ENCODE results near the gene DBX1.

DNA sequence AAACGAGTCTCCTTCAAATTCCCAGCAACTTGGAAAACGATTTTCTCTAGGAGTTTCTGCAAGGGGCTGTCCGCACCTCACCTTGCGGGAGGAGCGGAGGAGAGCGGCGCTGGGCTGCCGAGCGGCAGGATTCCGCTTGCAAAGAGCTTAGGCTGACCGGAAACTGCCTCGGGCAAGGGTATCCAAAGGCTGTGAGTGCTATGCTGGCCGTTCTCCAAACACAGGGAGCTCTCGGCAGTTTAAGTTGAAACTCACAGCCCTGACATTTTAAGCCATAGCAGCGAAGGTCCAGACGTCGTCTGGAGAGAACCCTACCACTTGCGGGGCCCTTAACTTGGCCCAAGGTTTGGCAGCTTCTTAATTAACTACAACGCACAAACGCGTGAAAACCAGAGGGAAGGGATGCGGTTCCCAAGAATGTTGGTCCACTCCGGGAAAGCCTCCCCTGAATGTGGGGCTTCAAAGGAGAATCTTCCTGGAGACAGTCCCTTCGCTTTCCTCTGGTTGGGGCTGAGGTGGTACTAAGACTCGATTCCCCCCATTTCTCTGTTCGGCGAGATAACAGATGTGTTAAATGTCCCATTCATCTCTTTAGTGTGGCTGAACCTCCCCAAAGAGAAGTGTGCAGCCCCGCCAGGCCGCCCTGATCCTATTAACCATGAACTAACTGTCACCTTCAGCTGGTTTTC lies 1.1 kb upstream of the DBX1 start:
- TF ChIP-seq MYC (IDR thresholded peaks at IDR 0.05; ENCODE audit: borderline replicate concordance, low read length): no peak
- no peak for TF ChIP-seq MAFK (IDR thresholded peaks at IDR 0.05; ENCODE audit: partially characterized antibody)
- TF ChIP-seq POLR2A (IDR thresholded peaks at IDR 0.05; ENCODE audit: low read length): no peak
